Activated CD8-positive, alpha-beta memory T cell treated with anti-CD3 and anti-CD28 coated beads, Interleukin-2, amount 50 U/mL, for 4 hours (primary cell): ENCODE measurements around the gene TAS1R3.
A peak's percentile ranks its signal among the peaks of the same experiment; 100 is the strongest.

Experiments used
- DNase-seq: peaks from one replicate; pipeline ENCODE4 v3.0.0-alpha.2; 2020

TAS1R3 gene

GRCh38 chr1:1371746-1372711 is 40.9 kb downstream of the TAS1R3 start:
- peak; percentile 80 for DNase-seq

- DNase-seq: no peak
These were observed 42.2 kb downstream of the TAS1R3 start for GRCh38 chr1:1373051-1373814.

GRCh38 chr1:1373815-1374588 is 42.9 kb downstream of the TAS1R3 start:
- DNase-seq: no peak

- no peak for DNase-seq
These were observed 43.5 kb downstream of the TAS1R3 start for GRCh38 chr1:1374589-1374928.

GRCh38 chr1:1374929-1375662 is 44.0 kb downstream of the TAS1R3 start, which contains the start of gene AURKAIP1:
TSS of gene AURKAIP1 (minus strand) at chr1:1375207. CDS start at chr1:1374756, 451 bp downstream.
- peak; percentile 91 for DNase-seq

GRCh38 chr1:1376551-1377226 is 45.6 kb downstream of the TAS1R3 start:
- no peak for DNase-seq

- no peak for DNase-seq
These were observed 46.6 kb downstream of the TAS1R3 start for GRCh38 chr1:1377540-1378205.

- DNase-seq: no peak
These were observed 49.8 kb downstream of the TAS1R3 start for GRCh38 chr1:1380860-1381259.

GRCh38 chr1:1381294-1381693 is 50.2 kb downstream of the TAS1R3 start:
- no peak for DNase-seq
